H9 (cell line): ENCODE data around the gene ELFN1. TPM values are rescaled to one million over a fixed set of nuclear protein-coding genes. Genes with fewer than 3 reads are reported as not detected.
A peak's percentile ranks its signal among the peaks of the same experiment; 100 is the strongest.

Experiments
- DNase-seq: peaks from one replicate; pipeline ENCODE4 v3.0.0-alpha.2; 2017
- H2AFZ ChIP-seq: one replicate; pipeline ENCODE4 v1.6.1; 2013; ENCODE audit warnings: mild to moderate bottlenecking, low read length, control low read depth, moderate library complexity
- H2AK5ac ChIP-seq: 2 replicates; pipeline ENCODE4 v1.6.1; 2013; ENCODE audit warnings: low read length, control low read depth, mixed read lengths; ENCODE audit not compliant: insufficient read length
- H2BK120ac ChIP-seq: one replicate; pipeline ENCODE4 v1.6.1; 2013; ENCODE audit warnings: low read depth, mild to moderate bottlenecking, low read length, control low read depth, inconsistent platforms; ENCODE audit not compliant: poor library complexity, severe bottlenecking
- H2BK12ac ChIP-seq: 2 replicates; pipeline ENCODE4 v1.6.1; 2013; ENCODE audit warnings: low read length, control low read depth, mixed read lengths, low read depth; ENCODE audit not compliant: insufficient read length
- H2BK15ac ChIP-seq: 2 replicates; pipeline ENCODE4 v1.6.1; 2013; ENCODE audit warnings: low read depth, low read length, control low read depth
- H2BK20ac ChIP-seq: one replicate; pipeline ENCODE4 v1.6.1; 2013; ENCODE audit warnings: low read depth, mild to moderate bottlenecking, low read length, control low read depth, inconsistent platforms; ENCODE audit not compliant: poor library complexity, severe bottlenecking
- H2BK5ac ChIP-seq: 2 replicates; pipeline ENCODE4 v1.6.1; 2013; ENCODE audit warnings: low read length, control low read depth, mixed read lengths; ENCODE audit not compliant: insufficient read length
- H3K14ac ChIP-seq: 2 replicates; pipeline ENCODE4 v1.6.1; 2013; ENCODE audit warnings: low read length, control low read depth; ENCODE audit not compliant: insufficient read depth
- H3K18ac ChIP-seq: 2 replicates; pipeline ENCODE4 v1.6.1; 2013; ENCODE audit warnings: low read depth, mild to moderate bottlenecking, mixed read lengths, low read length, control low read depth; ENCODE audit not compliant: insufficient read length
- H3K23ac ChIP-seq: 2 replicates; pipeline ENCODE4 v1.6.1; 2013; ENCODE audit warnings: low read length, control low read depth, mixed read lengths, low read depth; ENCODE audit not compliant: insufficient read length
- H3K23me2 ChIP-seq: 2 replicates; pipeline ENCODE4 v1.6.1; 2013; ENCODE audit warnings: low read depth, mild to moderate bottlenecking, mixed read lengths, low read length, control low read depth; ENCODE audit not compliant: insufficient read length, poor library complexity, severe bottlenecking
- H3K27ac ChIP-seq: 2 replicates; pipeline ENCODE4 v1.5.1; 2013; ENCODE audit warnings: low read length, control low read depth, mixed read lengths, low read depth; ENCODE audit not compliant: insufficient read length
- H3K27me3 ChIP-seq: 2 replicates; pipeline ENCODE4 v1.6.1; 2013; ENCODE audit warnings: low read length, control low read depth, inconsistent platforms; ENCODE audit not compliant: insufficient read depth
- H3K4ac ChIP-seq: 2 replicates; pipeline ENCODE4 v1.6.1; 2013; ENCODE audit warnings: low read depth, mild to moderate bottlenecking, control low read depth, inconsistent platforms, low read length, moderate library complexity
- H3K4me1 ChIP-seq: 2 replicates; pipeline ENCODE4 v1.6.1; 2013; ENCODE audit warnings: low read length, control low read depth, inconsistent platforms; ENCODE audit not compliant: insufficient read depth
- H3K4me2 ChIP-seq: 2 replicates; pipeline ENCODE4 v1.6.1; 2013; ENCODE audit warnings: low read length, control low read depth, mixed read lengths; ENCODE audit not compliant: insufficient read length, insufficient read depth
- H3K56ac ChIP-seq: 2 replicates; pipeline ENCODE4 v1.6.1; 2013; ENCODE audit warnings: low read depth, mild to moderate bottlenecking, mixed read lengths, low read length, control low read depth; ENCODE audit not compliant: insufficient read length
- H3K79me1 ChIP-seq: 2 replicates; pipeline ENCODE4 v1.6.1; 2013; ENCODE audit warnings: low read depth, mild to moderate bottlenecking, moderate library complexity, low read length, control low read depth, inconsistent platforms; ENCODE audit not compliant: insufficient read depth, poor library complexity, severe bottlenecking
- H3K79me2 ChIP-seq: 2 replicates; pipeline ENCODE4 v1.6.1; 2013; ENCODE audit warnings: low read length, control low read depth, inconsistent platforms; ENCODE audit not compliant: insufficient read depth
- H3K9ac ChIP-seq: 2 replicates; pipeline ENCODE4 v1.6.1; 2013; ENCODE audit warnings: low read length, control low read depth, mixed read lengths; ENCODE audit not compliant: insufficient read length; ENCODE audit errors: extremely low read depth
- H3K9me3 ChIP-seq: one replicate; pipeline ENCODE4 v1.6.1; 2013; ENCODE audit warnings: low read depth, low read length, inconsistent platforms; ENCODE audit not compliant: control insufficient read depth
- H3T11ph ChIP-seq: one replicate; pipeline ENCODE4 v1.6.1; 2013; ENCODE audit warnings: mild to moderate bottlenecking, low read length, control low read depth, inconsistent platforms
- H4K20me1 ChIP-seq: one replicate; pipeline ENCODE4 v1.6.1; 2013; ENCODE audit not compliant: control insufficient read depth, insufficient read length, insufficient read depth
- H4K5ac ChIP-seq: 2 replicates; pipeline ENCODE4 v1.6.1; 2013; ENCODE audit warnings: low read depth, mild to moderate bottlenecking, mixed read lengths, low read length, control low read depth; ENCODE audit not compliant: insufficient read length
- H4K8ac ChIP-seq: replicated peaks from 2 replicates; pipeline ENCODE4 v1.6.1; 2013; ENCODE audit warnings: low read length, control low read depth, mixed read lengths, low read depth; ENCODE audit not compliant: insufficient read length
- H4K91ac ChIP-seq: 2 replicates; pipeline ENCODE4 v1.6.1; 2013; ENCODE audit warnings: low read depth, mild to moderate bottlenecking, moderate library complexity, mixed read lengths, low read length, control low read depth; ENCODE audit not compliant: insufficient read length
- H3K27ac Mint-ChIP-seq, 3 experiments: 2 replicates in 2 of 3; 3 replicates in 1 of 3; pipeline ENCODE4 v1.8.0; 2020 to 2021; ENCODE audit warnings: mixed read lengths in 3 of 3, mild to moderate bottlenecking in 1 of 3, moderate library complexity in 1 of 3
- H3K27me3 Mint-ChIP-seq: 2 replicates; pipeline ENCODE4 v1.8.0; 2021; ENCODE audit warnings: low read depth, mild to moderate bottlenecking, moderate library complexity, mixed read lengths
- H3K36me3 Mint-ChIP-seq, 3 experiments: 2 replicates in 2 of 3; 3 replicates in 1 of 3; pipeline ENCODE4 v1.8.0; 2020 to 2021; ENCODE audit warnings: low read depth in 3 of 3, mixed read lengths in 3 of 3; ENCODE audit not compliant: insufficient read depth in 1 of 3
- H3K4me1 Mint-ChIP-seq, 2 experiments: 2 replicates each; pipeline ENCODE4 v1.8.0; 2020; ENCODE audit warnings: mixed read lengths in 2 of 2
- H3K4me3 Mint-ChIP-seq, 2 experiments: 2 replicates in 1 of 2; 3 replicates in 1 of 2; pipeline ENCODE4 v1.8.0; 2020 to 2021; ENCODE audit warnings: mild to moderate bottlenecking in 2 of 2, mixed read lengths in 2 of 2, moderate library complexity in 1 of 2
- H3K9me3 Mint-ChIP-seq, 2 experiments: 2 replicates in 1 of 2; 3 replicates in 1 of 2; pipeline ENCODE4 v1.8.0; 2020; ENCODE audit warnings: mild to moderate bottlenecking in 2 of 2, mixed read lengths in 2 of 2, moderate library complexity in 1 of 2
- CTCF ChIP-seq: fragments of 200-600 bp; sonication (generic); conservative IDR thresholded peaks from 3 replicates; pipeline ENCODE4 v1.8.0; 2021; ENCODE audit warnings: antibody characterized with exemption, mild to moderate bottlenecking
- WGBS: extraction: QIAGEN DNeasy Blood & Tissue Kit; methylation state at CpG from one replicate; pipeline ENCODE4 v1.1.7; 2013; ENCODE audit warnings: missing lambda C conversion rate, low lambda C conversion rate, mixed read lengths; ENCODE audit not compliant: insufficient read length; ENCODE audit errors: extremely low coverage; 5-methylcytosine and 5-hydroxymethylcytosine counted together
- total RNA-seq: library from RNA; stranded (reverse); gene quantifications from 2 replicates; pipeline ENCODE4 v1.2.1, GENCODE V29; 2021

The ELFN1 gene
- total RNA-seq, 1 experiment from 2014 or later, result 3.7 TPM

GRCh38 chr7:1663857-1664651 is 6.0 kb upstream of the ELFN1 start:
- Histone ChIP-seq H3K4me1 (no peaks in the 10 kb centered on the region), H3K23me2 (peaks cover 16% of the 10 kb centered on the region), H3K9me3 (no peaks in the 10 kb centered on the region), H2BK15ac (no peak overlapping the region), H3K56ac (no peak overlapping the region), H2BK120ac (no peak overlapping the region), H3K18ac (no peak overlapping the region), H3K79me1 (no peaks in the 10 kb centered on the region), H3K4me2 (peak overlapping the region; percentile 23), H4K8ac (no peak overlapping the region), H3K23ac (no peak overlapping the region), H4K91ac (no peak overlapping the region), H3K14ac (no peak overlapping the region), H3K27ac (no peak overlapping the region), H3K27me3 (peaks cover 41% of the 10 kb centered on the region; the same call in 1 of the 2 replicates), H2AFZ (no peak overlapping the region), H3K4ac (no peak overlapping the region), H3K9ac (no peak overlapping the region), H4K20me1 (no peaks in the 10 kb centered on the region), H2AK5ac (no peak overlapping the region), H2BK12ac (no peak overlapping the region), H2BK5ac (no peak overlapping the region), H4K5ac (no peak overlapping the region), H2BK20ac (no peak overlapping the region), H3T11ph (no peak overlapping the region), H3K79me2 (no peaks in the 10 kb centered on the region)
- peak; percentile 56 for DNase-seq
- H3K4me3 Mint-ChIP-seq, result peak overlapping the region; percentile 47 to 77
- H3K36me3 Mint-ChIP-seq, result no peaks in the 10 kb centered on the region
- no peak for TF ChIP-seq CTCF
- H3K9me3 Mint-ChIP-seq, result peaks cover 0 to 4% of the 10 kb centered on the region in 2 experiments; a peak in 2 of 5 replicates
- H3K27me3 Mint-ChIP-seq, result peaks cover 74% of the 10 kb centered on the region
- H3K27ac Mint-ChIP-seq, result no peak overlapping the region
- H3K4me1 Mint-ChIP-seq, result peaks cover 5 to 20% of the 10 kb centered on the region in 2 experiments
- WGBS, result no CpG with 5 or more reads among the region's 56 CpGs
